Caco-2 (cell line): ENCODE measurements around the gene SART3. TPM values are rescaled to one million over a fixed set of nuclear protein-coding genes. Genes with fewer than 3 reads are reported as not detected.

ENCODE experiments used
- BruUV-seq: library from RNA; stranded (reverse); fragments of 400-500 nt; replicated peaks from 2 replicates; lab custom pipeline; 2021; lab: Mats Ljungman, UMichigan
- CTCF ChIA-PET: fragments of 300-600 bp; sonication (Branson Sonifier 250); formaldehyde crosslinking; loops from one replicate; lab custom pipeline; 2022; ENCODE audit warnings: antibody characterized with exemption; lab: Charles Lee
- POLR2A ChIA-PET: fragments of 300-600 bp; sonication (Branson Sonifier 250); formaldehyde crosslinking; loops from one replicate; lab custom pipeline; 2022; ENCODE audit warnings: antibody characterized with exemption; lab: Charles Lee
- DNase-seq, 2 experiments: peaks; one replicate each; pipeline versions ENCODE4 v3.0.0 to v3.0.0-alpha.2; 2020 to 2022
- H3K27me3 ChIP-seq: replicated peaks from 2 replicates; pipeline ENCODE4 v1.6.0; 2011; ENCODE audit warnings: low read length; ENCODE audit not compliant: control insufficient read depth, insufficient read depth
- H3K36me3 ChIP-seq: 2 replicates; pipeline ENCODE4 v1.5.1; 2011; ENCODE audit warnings: low read length; ENCODE audit not compliant: control insufficient read depth, insufficient read depth
- H3K4me1 ChIP-seq: fragments of 250-450 bp; sonication (Bioruptor Pico); 2 replicates; pipeline ENCODE4 v1.5.1; 2020; ENCODE audit warnings: mild to moderate bottlenecking
- H3K4me3 ChIP-seq: 2 replicates; pipeline ENCODE4 v1.5.1; 2011; ENCODE audit warnings: low read depth, mild to moderate bottlenecking, control low read depth, low read length
- H3K9me3 ChIP-seq: fragments of 250-450 bp; sonication (Bioruptor Pico); 2 replicates; pipeline ENCODE4 v1.5.1; 2020; ENCODE audit warnings: mild to moderate bottlenecking, moderate library complexity
- H3K27ac Mint-ChIP-seq: one replicate; pipeline ENCODE4 v1.8.0; 2022; ENCODE audit warnings: mixed read lengths; ENCODE audit not compliant: unreplicated experiment
- H3K27me3 Mint-ChIP-seq: one replicate; pipeline ENCODE4 v1.8.0; 2022; ENCODE audit warnings: mixed read lengths; ENCODE audit not compliant: insufficient read depth, unreplicated experiment
- H3K36me3 Mint-ChIP-seq: one replicate; pipeline ENCODE4 v1.8.0; 2022; ENCODE audit warnings: mild to moderate bottlenecking, mixed read lengths; ENCODE audit not compliant: insufficient read depth, unreplicated experiment
- H3K4me1 Mint-ChIP-seq: one replicate; pipeline ENCODE4 v1.8.0; 2022; ENCODE audit warnings: low read depth, mixed read lengths; ENCODE audit not compliant: unreplicated experiment
- H3K4me3 Mint-ChIP-seq: one replicate; pipeline ENCODE4 v1.8.0; 2022; ENCODE audit warnings: mild to moderate bottlenecking, moderate library complexity, mixed read lengths; ENCODE audit not compliant: unreplicated experiment
- H3K9me3 Mint-ChIP-seq: one replicate; pipeline ENCODE4 v1.8.0; 2022; ENCODE audit warnings: mixed read lengths; ENCODE audit not compliant: unreplicated experiment
- intact Hi-C: fragments of 100-400 bp; cut with micrococcal nuclease; formaldehyde crosslinking; loops from one replicate; pipeline ENCODE4 v1.10.0; 2022; ENCODE audit not compliant: unreplicated experiment
- total RNA-seq: library from RNA; stranded (reverse); gene quantifications from 2 replicates; pipeline ENCODE4 v1.2.3, GENCODE V29; 2022
- TF ChIP-seq, protein P1 (sequence below), 2 experiments: fragments of 200-600 bp in 1 of 2; IDR thresholded peaks; 1 replicate in 1 of 2; 2 replicates in 1 of 2; pipeline versions ENCODE4 v1.5.1 to v1.8.0; 2011 to 2022; ENCODE audit warnings: antibody characterized with exemption in 1 of 2, control low read depth in 1 of 2, inconsistent platforms in 1 of 2, low read depth in 1 of 2, low read length in 1 of 2, mild to moderate bottlenecking in 1 of 2, moderate library complexity in 1 of 2; ENCODE audit not compliant: insufficient read depth in 1 of 2, severe bottlenecking in 1 of 2, unreplicated experiment in 1 of 2

Gene SART3
- total RNA-seq, 1 experiment from 2014 or later, result 77.3 TPM

DNA sequence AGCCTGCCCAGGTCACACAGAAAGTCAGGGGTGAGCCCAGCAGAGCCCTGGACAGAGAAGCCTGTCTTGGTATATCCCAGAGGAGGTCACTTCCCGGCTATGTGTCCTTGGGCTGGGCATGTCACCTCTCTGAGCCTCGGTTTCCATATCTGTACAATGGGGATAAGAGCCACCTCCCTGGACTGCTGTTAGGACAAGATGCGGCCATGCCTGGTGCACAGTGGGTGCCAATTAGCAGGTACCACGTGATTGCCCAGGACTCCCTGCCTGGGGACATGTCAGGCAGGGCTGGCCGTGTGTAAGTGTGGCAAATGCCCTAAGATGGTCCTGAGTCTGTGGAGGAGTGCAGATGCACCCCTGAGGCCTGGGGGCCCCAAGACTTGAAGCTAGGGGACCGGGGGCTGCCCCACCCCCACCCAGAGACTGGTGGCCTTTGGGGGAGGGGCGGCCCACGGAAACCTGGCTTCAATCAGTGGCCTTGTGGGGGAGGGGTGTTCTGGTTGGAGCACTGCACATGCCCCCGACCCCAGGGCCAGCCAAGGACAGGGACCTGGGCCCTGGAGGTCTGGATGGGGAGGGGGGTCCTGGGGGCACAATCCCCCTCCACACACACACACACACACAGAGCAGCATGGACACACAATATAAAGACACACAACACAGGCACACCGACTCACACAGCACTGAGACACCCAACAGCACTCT, 36.0 kb upstream of the SART3 start:
- CTCF ChIA-PET, result no interaction called here
- no peak overlapping the region for H3K4me3 ChIP-seq

DNA sequence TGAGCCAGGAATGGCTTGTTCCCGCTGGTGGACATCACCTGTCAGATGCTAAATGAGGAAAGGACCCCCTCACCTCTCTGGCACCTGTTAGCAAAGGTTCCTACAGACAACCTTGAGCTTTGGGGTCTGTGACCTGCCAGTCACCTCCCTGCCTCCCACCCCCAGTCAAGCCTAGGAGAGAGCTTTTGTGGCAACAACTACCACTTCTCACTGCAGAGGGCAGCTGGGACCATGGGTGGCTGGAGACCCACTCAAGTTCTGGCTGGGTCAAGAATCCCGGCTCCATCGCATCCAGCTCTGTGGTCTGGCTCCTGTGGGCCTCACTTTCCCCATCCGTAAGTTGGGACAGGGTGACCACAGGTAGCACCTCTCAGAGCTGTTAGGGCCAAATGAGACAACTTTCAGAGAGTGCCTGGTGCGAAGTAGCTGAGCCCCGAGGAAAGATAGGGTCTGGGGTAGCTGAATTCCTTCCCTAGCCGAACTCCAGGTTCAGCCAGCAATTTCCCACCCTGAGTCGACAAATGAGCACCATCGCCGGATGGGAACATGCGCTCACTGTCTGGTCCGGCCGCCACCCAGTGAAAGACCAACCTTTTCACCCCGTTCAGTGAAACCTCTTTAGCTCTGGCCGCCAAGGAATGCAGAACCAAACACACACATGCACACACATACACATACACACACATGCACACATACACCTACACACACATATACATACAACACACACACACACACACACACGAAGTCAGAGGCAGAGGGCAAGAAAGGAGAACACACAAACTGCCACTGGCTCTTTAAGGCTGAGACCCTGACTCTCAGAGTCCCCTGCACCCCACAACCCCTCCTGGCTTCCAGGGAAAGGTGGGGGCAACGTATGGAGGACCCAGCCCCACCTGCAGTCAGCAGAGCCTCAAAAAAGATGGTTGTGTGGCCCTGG, 35.0 kb upstream of the SART3 start:
- no TSS peak for BruUV-seq
- TF ChIP-seq, protein P1, sequence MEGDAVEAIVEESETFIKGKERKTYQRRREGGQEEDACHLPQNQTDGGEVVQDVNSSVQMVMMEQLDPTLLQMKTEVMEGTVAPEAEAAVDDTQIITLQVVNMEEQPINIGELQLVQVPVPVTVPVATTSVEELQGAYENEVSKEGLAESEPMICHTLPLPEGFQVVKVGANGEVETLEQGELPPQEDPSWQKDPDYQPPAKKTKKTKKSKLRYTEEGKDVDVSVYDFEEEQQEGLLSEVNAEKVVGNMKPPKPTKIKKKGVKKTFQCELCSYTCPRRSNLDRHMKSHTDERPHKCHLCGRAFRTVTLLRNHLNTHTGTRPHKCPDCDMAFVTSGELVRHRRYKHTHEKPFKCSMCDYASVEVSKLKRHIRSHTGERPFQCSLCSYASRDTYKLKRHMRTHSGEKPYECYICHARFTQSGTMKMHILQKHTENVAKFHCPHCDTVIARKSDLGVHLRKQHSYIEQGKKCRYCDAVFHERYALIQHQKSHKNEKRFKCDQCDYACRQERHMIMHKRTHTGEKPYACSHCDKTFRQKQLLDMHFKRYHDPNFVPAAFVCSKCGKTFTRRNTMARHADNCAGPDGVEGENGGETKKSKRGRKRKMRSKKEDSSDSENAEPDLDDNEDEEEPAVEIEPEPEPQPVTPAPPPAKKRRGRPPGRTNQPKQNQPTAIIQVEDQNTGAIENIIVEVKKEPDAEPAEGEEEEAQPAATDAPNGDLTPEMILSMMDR (IDR thresholded peaks at IDR 0.05; ENCODE audit: insufficient read depth in 1 of 2, low read depth in 1 of 2, low read length in 1 of 2, severe bottlenecking in 1 of 2, unreplicated experiment in 1 of 2), result no peak
- Histone ChIP-seq H3K9me3 (no peaks in the 10 kb centered on the region), H3K27me3 (no peaks in the 10 kb centered on the region), H3K4me3 (no peak overlapping the region), H3K4me1 (no peaks in the 10 kb centered on the region), H3K36me3 (no peaks in the 10 kb centered on the region)
- H3K27me3 Mint-ChIP-seq, result no peaks in the 10 kb centered on the region
- intact Hi-C loops, result no loop called here
- no peaks in the 10 kb centered on the region for H3K36me3 Mint-ChIP-seq
- H3K27ac Mint-ChIP-seq, result no peak overlapping the region
- H3K9me3 Mint-ChIP-seq, result no peaks in the 10 kb centered on the region
- no peaks in the 10 kb centered on the region for H3K4me1 Mint-ChIP-seq
- no peak for DNase-seq
- CTCF ChIA-PET, result no interaction called here
- H3K4me3 Mint-ChIP-seq, result no peak overlapping the region
- POLR2A ChIA-PET, result no interaction called here

More for the DNA sequence above, 36.0 kb upstream of the SART3 start:
- Histone ChIP-seq H3K4me1 (no peaks in the 10 kb centered on the region), H3K36me3 (no peaks in the 10 kb centered on the region), H3K27me3 (no peaks in the 10 kb centered on the region), H3K9me3 (no peaks in the 10 kb centered on the region)
- no TSS peak for BruUV-seq
- POLR2A ChIA-PET, result no interaction called here
- H3K27me3 Mint-ChIP-seq, result no peaks in the 10 kb centered on the region
- no peaks in the 10 kb centered on the region for H3K36me3 Mint-ChIP-seq
- H3K27ac Mint-ChIP-seq, result no peak overlapping the region
- TF ChIP-seq, protein P1 (IDR thresholded peaks at IDR 0.05; ENCODE audit: insufficient read depth in 1 of 2, low read depth in 1 of 2, low read length in 1 of 2, severe bottlenecking in 1 of 2, unreplicated experiment in 1 of 2), result no peak
- H3K4me3 Mint-ChIP-seq, result no peak overlapping the region
- H3K4me1 Mint-ChIP-seq, result no peaks in the 10 kb centered on the region
- H3K9me3 Mint-ChIP-seq, result no peaks in the 10 kb centered on the region
- intact Hi-C loops, result no loop called here
- DNase-seq, result no peak

DNA sequence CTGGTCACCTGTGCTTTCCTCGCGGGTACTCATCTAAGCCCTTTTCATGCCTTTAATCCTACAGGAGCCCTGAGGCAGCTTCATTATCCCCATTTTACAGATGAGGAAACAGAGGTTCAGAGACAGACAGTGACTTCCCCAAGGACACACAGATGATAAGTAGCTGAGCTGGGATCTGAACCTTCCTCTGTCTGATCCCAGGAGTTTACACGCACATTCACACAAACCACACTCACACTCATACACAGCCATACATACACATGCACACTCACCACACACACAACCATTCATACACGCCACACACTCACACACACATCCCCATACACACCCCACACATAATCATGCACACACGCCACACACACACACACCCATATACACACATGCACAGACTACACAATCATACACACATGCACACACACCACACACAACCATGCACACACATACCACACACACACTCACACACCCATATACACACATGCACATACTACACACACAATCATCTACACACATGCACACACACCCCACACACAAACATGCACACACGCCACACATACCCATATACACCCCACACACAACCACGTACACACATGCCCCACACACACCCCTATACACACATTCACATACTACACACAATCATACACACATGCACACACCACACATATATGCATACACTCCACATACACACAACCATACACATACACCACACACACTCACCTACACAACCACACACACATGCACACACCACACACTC, 34.2 kb upstream of the SART3 start:
- H3K27ac Mint-ChIP-seq, result no peak overlapping the region
- no peaks in the 10 kb centered on the region for H3K4me1 ChIP-seq
- BruUV-seq, result no TSS peak
- CTCF ChIA-PET, result no interaction called here
- no peak overlapping the region for H3K4me3 ChIP-seq
- no peak overlapping the region for H3K4me3 Mint-ChIP-seq
- TF ChIP-seq, protein P1 (IDR thresholded peaks at IDR 0.05; ENCODE audit: insufficient read depth in 1 of 2, low read depth in 1 of 2, low read length in 1 of 2, severe bottlenecking in 1 of 2, unreplicated experiment in 1 of 2), result no peak
- intact Hi-C loops, result no loop called here
- POLR2A ChIA-PET, result no interaction called here
- no peaks in the 10 kb centered on the region for H3K36me3 Mint-ChIP-seq
- no peaks in the 10 kb centered on the region for H3K36me3 ChIP-seq
- no peak for DNase-seq
- no peaks in the 10 kb centered on the region for H3K27me3 ChIP-seq
- no peaks in the 10 kb centered on the region for H3K9me3 Mint-ChIP-seq
- no peaks in the 10 kb centered on the region for H3K27me3 Mint-ChIP-seq
- H3K9me3 ChIP-seq, result no peaks in the 10 kb centered on the region
- no peaks in the 10 kb centered on the region for H3K4me1 Mint-ChIP-seq
